Endothelial cell of umbilical vein (primary cell): Measurements from ENCODE around the gene PRRC1. TPM values are rescaled to one million over a fixed set of nuclear protein-coding genes. Genes with fewer than 3 reads are reported as not detected.

Source experiments
- BruUV-seq: library from RNA; stranded (reverse); fragments of 400-500 nt; replicated peaks from 2 replicates; lab custom pipeline; 2021; lab: Mats Ljungman, UMichigan
- CTCF ChIA-PET: fragments of 300-600, 350-600 bp; sonication (Branson Sonifier 250); formaldehyde crosslinking; loops from one replicate; lab custom pipeline; 2021; ENCODE audit warnings: antibody characterized with exemption, inconsistent platforms; lab: Charles Lee
- POLR2A ChIA-PET: fragments of 300-600, 350-600 bp; sonication (Branson Sonifier 250); formaldehyde crosslinking; loops from one replicate; lab custom pipeline; 2021; ENCODE audit warnings: antibody characterized with exemption, inconsistent platforms; lab: Charles Lee
- DNase-seq: peaks from one replicate; pipeline ENCODE4 v3.0.0-alpha.2; 2011; ENCODE audit warnings: low read depth, low spot score
- FAIRE-seq: peaks from 2 replicates; lab custom pipeline; 2011; peaks lifted over from hg19 to GRCh38; lab: Jason Lieb, UNC
- H2AFZ ChIP-seq: 2 replicates; pipeline ENCODE4 v1.6.0; 2012; ENCODE audit warnings: low read depth, low read length, control low read depth, inconsistent platforms
- H3K27ac ChIP-seq: 2 replicates; pipeline ENCODE4 v1.5.1; 2011; ENCODE audit warnings: low read depth, mild to moderate bottlenecking, control low read depth, low read length, moderate library complexity; ENCODE audit not compliant: insufficient read depth
- H3K27me3 ChIP-seq, 2 experiments: 2 replicates each; pipeline versions ENCODE4 v1.6.0 to v1.6.1; 2011; ENCODE audit warnings: low read length in 2 of 2, mixed read lengths in 1 of 2; ENCODE audit not compliant: control insufficient read depth in 2 of 2, insufficient read depth in 2 of 2
- H3K36me3 ChIP-seq, 2 experiments: 2 replicates in 1 of 2; 3 replicates in 1 of 2; pipeline ENCODE4 v1.5.1; 2011; ENCODE audit warnings: low read length in 2 of 2, mild to moderate bottlenecking in 1 of 2, moderate library complexity in 1 of 2; ENCODE audit not compliant: control insufficient read depth in 2 of 2, insufficient read depth in 2 of 2; ENCODE audit errors: extremely low read depth in 1 of 2
- H3K4me1 ChIP-seq: 3 replicates; pipeline ENCODE4 v1.5.1; 2011; ENCODE audit warnings: mild to moderate bottlenecking, low read length; ENCODE audit not compliant: control insufficient read depth, insufficient read depth; ENCODE audit errors: extremely low read depth
- H3K4me2 ChIP-seq: 2 replicates; pipeline ENCODE4 v1.6.1; 2011; ENCODE audit warnings: low read length, control low read depth, mixed read lengths; ENCODE audit not compliant: insufficient read depth
- H3K4me3 ChIP-seq, 3 experiments: fragments of 200-600 bp in 1 of 3; sonication (generic), shearing (Covaris generic) in 1 of 3; replicated peaks in 1 of 3; 2 replicates each; pipeline ENCODE4 v1.5.1; 2011 to 2016; ENCODE audit warnings: control low read depth in 3 of 3, low read length in 3 of 3, mild to moderate bottlenecking in 2 of 3, inconsistent platforms in 1 of 3, low read depth in 1 of 3, moderate library complexity in 1 of 3; ENCODE audit not compliant: insufficient read depth in 1 of 3
- H3K79me2 ChIP-seq: 2 replicates; pipeline ENCODE4 v1.6.0; 2012; ENCODE audit warnings: low read length, inconsistent platforms; ENCODE audit not compliant: control insufficient read depth, insufficient read depth
- H3K9ac ChIP-seq: replicated peaks from 2 replicates; pipeline ENCODE3; 2011; ENCODE audit warnings: low read length, control low read depth; ENCODE audit not compliant: insufficient read depth; ENCODE audit errors: extremely low read depth
- H3K9me1 ChIP-seq: replicated peaks from 3 replicates; pipeline ENCODE4 v1.6.0; 2011; ENCODE audit warnings: mild to moderate bottlenecking, low read length; ENCODE audit not compliant: control insufficient read depth, insufficient read depth; ENCODE audit errors: extremely low read depth
- H3K9me3 ChIP-seq: replicated peaks from 2 replicates; pipeline ENCODE4 v1.5.1; 2012; ENCODE audit warnings: low read length, inconsistent platforms; ENCODE audit not compliant: control insufficient read depth, insufficient read depth
- H4K20me1 ChIP-seq: replicated peaks from 2 replicates; pipeline ENCODE3; 2011; ENCODE audit warnings: mild to moderate bottlenecking, low read length; ENCODE audit not compliant: control insufficient read depth, insufficient read depth; ENCODE audit errors: extremely low read depth
- EZH2 ChIP-seq: IDR thresholded peaks from 2 replicates; pipeline ENCODE4 v1.6.1; 2012; ENCODE audit warnings: borderline replicate concordance, low read depth, mild to moderate bottlenecking, moderate library complexity, low read length, inconsistent platforms; ENCODE audit not compliant: severe bottlenecking
- FOS ChIP-seq: IDR thresholded peaks from 2 replicates; pipeline ENCODE4 v1.6.1; 2011; ENCODE audit warnings: mild to moderate bottlenecking, low read length, moderate library complexity, borderline replicate concordance; ENCODE audit not compliant: insufficient read depth
- GATA2 ChIP-seq: IDR thresholded peaks from 2 replicates; pipeline ENCODE4 v1.7.0; 2011; ENCODE audit warnings: low read depth, mild to moderate bottlenecking, moderate library complexity, mixed read lengths, low read length; ENCODE audit not compliant: insufficient read length, insufficient read depth
- JUN ChIP-seq: IDR thresholded peaks from 2 replicates; pipeline ENCODE4 v1.6.1; 2011; ENCODE audit warnings: borderline replicate concordance, low read depth; ENCODE audit not compliant: insufficient read length, insufficient read depth
- MYC ChIP-seq: IDR thresholded peaks from one replicate; pipeline ENCODE4 v1.6.1; 2011; ENCODE audit warnings: mild to moderate bottlenecking, low read depth, low read length
- POLR2A ChIP-seq: IDR thresholded peaks from 2 replicates; pipeline ENCODE4 v1.6.1; 2012; ENCODE audit warnings: low read depth, mild to moderate bottlenecking, control low read depth, low read length
- POLR2AphosphoS5 ChIP-seq: IDR thresholded peaks from 2 replicates; pipeline ENCODE4 v1.6.1; 2012; ENCODE audit warnings: low read depth, mild to moderate bottlenecking, control low read depth, low read length, moderate library complexity; ENCODE audit not compliant: insufficient read depth
- dilution Hi-C: fragments of 300-500 bp; cut with MboI; formaldehyde crosslinking; loops from one replicate; pipeline ENCODE4 v1.15.0; 2019; ENCODE audit warnings: low sequenced_read_pairs; ENCODE audit not compliant: extremely low pct_ligation_motif_present
- intact Hi-C: fragments of 100-400 bp; cut with micrococcal nuclease; formaldehyde crosslinking; loops from one replicate; pipeline ENCODE4 v1.10.0; 2022
- polyA plus RNA-seq, 4 experiments: library from polyadenylated mRNA; depleted of rRNA in 3 of 4; stranded (reverse) in 3 of 4; unstranded in 1 of 4; fragments of >200 nt; gene quantifications; 2 replicates each; pipeline versions ENCODE4 v1.2.1 to v1.2.3, GENCODE V29; 2011 to 2012; ENCODE audit warnings: missing spikeins in 1 of 4
- total RNA-seq: library from RNA; stranded (reverse); gene quantifications from 2 replicates; pipeline ENCODE4 v1.2.3, GENCODE V29; 2021
- TF ChIP-seq, protein P1 (sequence below), 2 donors: IDR thresholded peaks; 1 replicate in 1 of 2; 2 replicates in 1 of 2; pipeline ENCODE4 v1.5.1; 2011; ENCODE audit warnings: low read length in 2 of 2, mild to moderate bottlenecking in 2 of 2, moderate library complexity in 2 of 2, control low read depth in 1 of 2, inconsistent platforms in 1 of 2, low read depth in 1 of 2; ENCODE audit not compliant: insufficient read depth in 1 of 2; ENCODE audit errors: extremely low read depth in 1 of 2
- TF ChIP-seq, protein P2 (sequence below): IDR thresholded peaks from 2 replicates; pipeline ENCODE4 v1.6.1; 2011; ENCODE audit not compliant: insufficient read depth, insufficient read length

PRRC1 gene
- total and polyA plus RNA-seq, 2 donors (not counting 3 experiments of a cell fraction or from before 2014, with no cell fraction given): 64.4 to 77.6 TPM

DNA sequence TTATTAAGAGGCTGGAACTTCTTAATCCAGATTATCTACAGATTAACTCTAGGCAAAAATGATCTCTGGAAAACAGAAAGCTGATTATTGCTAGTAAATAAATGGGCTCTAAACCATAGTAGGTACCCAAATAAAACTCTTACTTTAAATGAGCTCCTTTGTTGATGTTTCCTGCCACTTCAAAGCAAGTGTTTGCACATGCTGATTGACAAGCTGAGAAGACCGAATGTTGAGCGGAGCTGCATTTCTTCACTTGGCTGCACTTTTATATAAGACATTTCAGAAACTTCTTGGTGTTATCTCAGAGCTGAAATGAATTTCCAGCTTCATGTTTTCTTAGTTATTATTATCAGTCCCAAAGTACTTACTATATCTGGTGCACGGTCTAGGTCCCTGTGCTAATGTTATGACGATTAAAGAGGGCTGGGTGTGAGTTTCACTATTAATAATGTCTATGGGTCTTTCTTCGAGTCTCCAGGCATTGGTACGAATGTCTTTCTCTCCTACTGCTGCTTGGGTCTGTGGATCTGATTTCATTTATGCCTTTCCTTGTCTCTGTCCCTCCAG is 72.8 kb downstream of the PRRC1 start:
- TF ChIP-seq MYC (no peak), POLR2A (no peak), GATA2 (no peak), EZH2 (no peak), POLR2AphosphoS5 (no peak), FOS (no peak), JUN (no peak)
- TF ChIP-seq, protein P1, sequence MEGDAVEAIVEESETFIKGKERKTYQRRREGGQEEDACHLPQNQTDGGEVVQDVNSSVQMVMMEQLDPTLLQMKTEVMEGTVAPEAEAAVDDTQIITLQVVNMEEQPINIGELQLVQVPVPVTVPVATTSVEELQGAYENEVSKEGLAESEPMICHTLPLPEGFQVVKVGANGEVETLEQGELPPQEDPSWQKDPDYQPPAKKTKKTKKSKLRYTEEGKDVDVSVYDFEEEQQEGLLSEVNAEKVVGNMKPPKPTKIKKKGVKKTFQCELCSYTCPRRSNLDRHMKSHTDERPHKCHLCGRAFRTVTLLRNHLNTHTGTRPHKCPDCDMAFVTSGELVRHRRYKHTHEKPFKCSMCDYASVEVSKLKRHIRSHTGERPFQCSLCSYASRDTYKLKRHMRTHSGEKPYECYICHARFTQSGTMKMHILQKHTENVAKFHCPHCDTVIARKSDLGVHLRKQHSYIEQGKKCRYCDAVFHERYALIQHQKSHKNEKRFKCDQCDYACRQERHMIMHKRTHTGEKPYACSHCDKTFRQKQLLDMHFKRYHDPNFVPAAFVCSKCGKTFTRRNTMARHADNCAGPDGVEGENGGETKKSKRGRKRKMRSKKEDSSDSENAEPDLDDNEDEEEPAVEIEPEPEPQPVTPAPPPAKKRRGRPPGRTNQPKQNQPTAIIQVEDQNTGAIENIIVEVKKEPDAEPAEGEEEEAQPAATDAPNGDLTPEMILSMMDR (IDR thresholded peaks at IDR 0.05; ENCODE audit: extremely low read depth in 1 of 2, insufficient read depth in 1 of 2, low read depth in 1 of 2, low read length in 2 of 2): no peak
- TF ChIP-seq, protein P2, sequence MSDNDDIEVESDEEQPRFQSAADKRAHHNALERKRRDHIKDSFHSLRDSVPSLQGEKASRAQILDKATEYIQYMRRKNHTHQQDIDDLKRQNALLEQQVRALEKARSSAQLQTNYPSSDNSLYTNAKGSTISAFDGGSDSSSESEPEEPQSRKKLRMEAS: no peak
- intact Hi-C loops: no loop called here
- Histone ChIP-seq H3K9ac (no peak overlapping the region), H3K27me3 (peaks cover 6 to 18% of the 10 kb centered on the region in 2 experiments), H3K4me3 (no peak overlapping the region), H3K9me3 (no peaks in the 10 kb centered on the region), H3K36me3 (no peaks in the 10 kb centered on the region), H3K9me1 (no peaks in the 10 kb centered on the region), H3K4me2 (no peak overlapping the region), H4K20me1 (no peaks in the 10 kb centered on the region), H3K27ac (no peak overlapping the region), H3K4me1 (no peaks in the 10 kb centered on the region), H3K79me2 (no peaks in the 10 kb centered on the region), H2AFZ (no peak overlapping the region)
- BruUV-seq: no TSS peak
- POLR2A ChIA-PET: no interaction called here
- CTCF ChIA-PET: interaction anchor here (1.5 kb wide), 2 partner anchors 8 to 26 kb away, joined by 4 to 6 read pairs; no protein-coding TSS in a partner anchor
- dilution Hi-C loops: no loop called here
- DNase-seq (no peak), FAIRE-seq (no peak)
